ENCODE data around the gene CAV3.
"Not testable (repeated sequence)": the region's sequence is repeated elsewhere in the genome, so short reads cannot be mapped to it uniquely, and the experiment has no call there.

CAV3 gene

DNA sequence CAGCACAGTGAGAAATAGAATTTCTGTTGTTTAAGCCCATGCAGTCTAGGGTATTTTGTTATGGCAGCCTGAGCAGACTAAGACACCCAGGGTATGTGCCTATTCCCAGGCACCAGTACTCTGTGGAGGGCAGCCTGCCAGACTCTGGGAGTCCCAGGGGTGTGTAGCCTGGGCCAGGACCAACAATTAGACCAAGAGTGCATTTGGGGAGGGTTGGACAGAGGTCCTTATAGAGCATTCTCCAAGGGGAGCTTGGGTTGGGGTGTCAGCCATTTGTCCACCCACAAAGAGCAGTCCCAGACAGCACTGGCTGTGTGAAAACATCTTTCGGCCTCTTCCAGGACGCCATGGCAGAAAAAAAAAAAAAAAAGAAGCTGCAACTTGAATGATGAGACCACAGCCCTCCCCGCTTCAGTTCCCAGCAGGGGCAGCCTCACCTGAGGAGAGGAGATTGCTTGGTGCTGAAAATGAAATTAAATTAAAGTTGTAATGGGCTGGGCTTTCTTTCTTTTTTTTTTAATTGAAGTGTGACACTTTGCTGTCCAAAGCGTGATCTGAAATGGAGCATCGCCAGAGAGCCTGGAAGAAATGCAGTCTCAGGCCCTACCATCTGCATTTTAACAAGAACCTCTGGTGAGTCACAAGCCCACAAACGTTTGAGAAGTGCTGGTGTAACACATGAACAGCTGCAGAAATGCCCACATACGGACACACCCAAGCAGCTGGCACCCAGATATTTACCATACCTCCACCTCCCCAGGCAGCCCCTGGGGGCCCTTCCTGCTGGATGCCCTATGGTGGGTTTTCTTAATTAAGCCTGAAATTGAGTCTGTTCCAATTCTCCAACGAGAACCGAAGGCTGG lies 21.3 kb upstream of the CAV3 start:
- no peak overlapping the region for H3K4me3 ChIP-seq (ENCODE audit: low read depth, low read length)
- TF ChIP-seq, protein P1, sequence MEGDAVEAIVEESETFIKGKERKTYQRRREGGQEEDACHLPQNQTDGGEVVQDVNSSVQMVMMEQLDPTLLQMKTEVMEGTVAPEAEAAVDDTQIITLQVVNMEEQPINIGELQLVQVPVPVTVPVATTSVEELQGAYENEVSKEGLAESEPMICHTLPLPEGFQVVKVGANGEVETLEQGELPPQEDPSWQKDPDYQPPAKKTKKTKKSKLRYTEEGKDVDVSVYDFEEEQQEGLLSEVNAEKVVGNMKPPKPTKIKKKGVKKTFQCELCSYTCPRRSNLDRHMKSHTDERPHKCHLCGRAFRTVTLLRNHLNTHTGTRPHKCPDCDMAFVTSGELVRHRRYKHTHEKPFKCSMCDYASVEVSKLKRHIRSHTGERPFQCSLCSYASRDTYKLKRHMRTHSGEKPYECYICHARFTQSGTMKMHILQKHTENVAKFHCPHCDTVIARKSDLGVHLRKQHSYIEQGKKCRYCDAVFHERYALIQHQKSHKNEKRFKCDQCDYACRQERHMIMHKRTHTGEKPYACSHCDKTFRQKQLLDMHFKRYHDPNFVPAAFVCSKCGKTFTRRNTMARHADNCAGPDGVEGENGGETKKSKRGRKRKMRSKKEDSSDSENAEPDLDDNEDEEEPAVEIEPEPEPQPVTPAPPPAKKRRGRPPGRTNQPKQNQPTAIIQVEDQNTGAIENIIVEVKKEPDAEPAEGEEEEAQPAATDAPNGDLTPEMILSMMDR (IDR thresholded peaks at IDR 0.05; ENCODE audit: insufficient read depth, low read depth, low read length, missing control alignments), result no peak
- DNase-seq (ENCODE audit: low read depth), result no peak

DNA sequence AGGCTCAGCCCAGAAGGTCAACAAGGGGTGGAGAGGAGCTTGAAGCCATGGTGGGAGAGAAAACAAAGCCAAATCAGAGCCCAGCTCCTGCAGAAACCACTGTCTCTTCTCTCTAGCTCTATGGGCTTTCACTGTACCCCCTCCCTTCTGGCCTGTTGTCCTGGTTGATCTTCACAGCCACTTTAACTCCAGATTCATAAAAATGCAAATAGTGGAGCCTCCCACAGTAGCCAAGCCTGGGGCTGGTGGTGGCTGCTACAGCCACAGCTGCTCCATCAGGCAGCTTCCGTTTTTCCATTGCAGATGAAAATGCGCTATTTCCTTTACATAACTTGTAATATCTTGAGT lies 20.7 kb upstream of the CAV3 start:
- DNase-seq (ENCODE audit: low read depth), result no peak

DNA sequence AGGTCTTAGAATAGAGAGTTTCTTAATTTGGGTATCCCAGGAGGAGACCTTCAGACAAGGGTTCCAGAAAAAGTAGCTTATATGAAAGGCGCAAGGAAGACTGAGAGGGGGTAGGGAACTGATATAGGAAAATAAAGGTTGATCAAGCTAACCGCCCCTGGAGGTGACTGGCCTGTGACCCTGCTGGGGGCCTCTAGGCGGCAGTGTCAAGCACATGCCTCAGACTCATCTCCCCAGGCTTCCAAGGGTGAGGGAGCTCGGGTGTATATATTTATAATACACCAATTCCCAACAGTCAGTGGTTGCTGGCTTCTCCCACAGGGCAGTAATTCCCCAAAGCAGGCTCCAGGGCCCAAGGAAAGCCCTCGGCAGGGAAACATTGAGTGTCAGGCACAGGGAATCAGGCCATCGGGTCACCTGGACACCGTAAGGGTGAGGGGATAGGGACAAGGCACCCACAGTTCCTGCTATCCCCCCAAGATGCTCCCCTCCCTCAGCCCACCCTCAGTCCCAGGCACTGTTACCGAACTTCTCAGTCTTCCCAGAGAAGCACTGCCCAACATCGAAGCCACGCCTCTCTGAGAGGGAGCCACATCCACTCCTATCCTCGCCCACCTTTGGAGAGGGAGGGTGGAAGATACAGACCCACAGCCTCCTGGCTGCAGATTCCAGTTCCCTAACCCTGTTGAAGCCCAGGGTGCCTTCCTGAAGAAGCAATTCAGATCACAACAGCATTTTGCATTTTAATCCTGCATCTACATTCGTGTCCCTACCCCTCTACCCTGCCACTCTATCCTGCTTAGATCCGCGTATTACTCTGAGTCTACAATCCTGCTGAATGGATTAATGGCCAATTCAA lies 19.5 kb upstream of the CAV3 start:
- DNase-seq (ENCODE audit: low read depth), result peak; percentile 15

More for the DNA sequence above, 20.7 kb upstream of the CAV3 start:
- H3K4me3 ChIP-seq (ENCODE audit: low read depth, low read length), result no peak overlapping the region
- TF ChIP-seq, protein P1 (IDR thresholded peaks at IDR 0.05; ENCODE audit: insufficient read depth, low read depth, low read length, missing control alignments), result no peak

DNA sequence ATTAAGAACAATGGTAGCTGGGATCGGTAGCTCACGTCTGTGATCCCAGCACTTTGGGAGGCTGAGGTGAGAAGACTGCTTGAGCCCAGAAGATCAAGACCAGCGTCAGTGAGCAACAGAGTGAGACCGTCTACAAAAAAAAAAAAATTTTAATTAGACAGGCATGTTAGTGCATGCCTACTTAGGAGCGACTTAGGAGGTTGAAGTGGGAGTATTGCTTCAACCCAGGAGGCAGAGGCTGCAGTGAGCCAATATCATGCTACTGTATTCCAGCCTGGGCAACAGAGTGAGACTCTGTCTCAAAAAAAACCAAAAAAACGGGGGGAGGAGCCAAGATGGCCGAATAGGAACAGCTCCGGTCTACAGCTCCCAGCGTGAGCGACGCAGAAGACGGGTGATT lies 17.8 kb upstream of the CAV3 start:
- H3K4me3 ChIP-seq (ENCODE audit: low read depth, low read length); DNase-seq (ENCODE audit: low read depth): not testable (repeated sequence)

More for the DNA sequence above, 19.5 kb upstream of the CAV3 start:
- H3K4me3 ChIP-seq (ENCODE audit: low read depth, low read length), result no peak overlapping the region
- TF ChIP-seq, protein P1 (IDR thresholded peaks at IDR 0.05; ENCODE audit: insufficient read depth, low read depth, low read length, missing control alignments), result peak; percentile 60

DNA sequence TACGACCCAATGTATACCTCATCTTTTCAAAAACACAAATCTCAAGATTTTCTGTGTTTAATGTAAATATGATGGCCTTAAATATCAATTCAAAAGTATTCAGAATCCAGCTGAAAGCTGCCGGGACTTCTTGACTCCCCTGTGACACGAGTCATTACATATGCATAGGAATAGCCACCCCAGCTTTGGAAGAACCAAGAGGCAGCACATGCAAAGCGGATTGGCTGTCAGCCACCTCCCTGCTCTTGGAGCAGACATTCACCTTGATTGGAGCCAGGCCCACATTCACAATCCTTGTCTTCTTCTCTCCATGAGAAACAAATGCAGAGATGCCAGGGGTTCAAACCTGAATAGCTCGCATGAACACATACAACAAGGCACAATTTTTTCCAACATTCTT lies 10.8 kb upstream of the CAV3 start:
- no peak for DNase-seq (ENCODE audit: low read depth)
- TF ChIP-seq, protein P1 (IDR thresholded peaks at IDR 0.05; ENCODE audit: insufficient read depth, low read depth, low read length, missing control alignments), result no peak
- no peak overlapping the region for H3K4me3 ChIP-seq (ENCODE audit: low read depth, low read length)

DNA sequence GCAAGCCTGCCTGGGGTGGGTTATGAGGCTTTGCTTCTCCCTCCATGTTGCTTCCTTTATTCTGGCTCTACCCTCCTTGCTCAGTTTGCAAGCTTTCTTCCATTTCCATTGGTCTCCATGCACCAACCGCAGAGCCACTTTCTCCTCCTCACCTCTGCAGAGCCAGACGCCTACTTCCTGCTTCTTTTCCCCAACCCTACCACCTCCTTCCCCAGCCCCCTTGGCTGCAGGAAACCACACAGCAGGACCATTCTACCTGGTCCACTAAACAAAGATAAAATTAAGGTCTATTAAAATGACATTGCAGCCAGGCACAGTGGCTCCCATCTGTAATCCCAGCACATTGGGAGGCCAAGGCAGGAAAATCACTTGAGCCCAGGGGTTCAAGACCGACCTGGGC lies 10.0 kb upstream of the CAV3 start:
- no peak overlapping the region for H3K4me3 ChIP-seq (ENCODE audit: low read depth, low read length)
- TF ChIP-seq, protein P1 (IDR thresholded peaks at IDR 0.05; ENCODE audit: insufficient read depth, low read depth, low read length, missing control alignments), result no peak
- DNase-seq (ENCODE audit: low read depth), result no peak

DNA sequence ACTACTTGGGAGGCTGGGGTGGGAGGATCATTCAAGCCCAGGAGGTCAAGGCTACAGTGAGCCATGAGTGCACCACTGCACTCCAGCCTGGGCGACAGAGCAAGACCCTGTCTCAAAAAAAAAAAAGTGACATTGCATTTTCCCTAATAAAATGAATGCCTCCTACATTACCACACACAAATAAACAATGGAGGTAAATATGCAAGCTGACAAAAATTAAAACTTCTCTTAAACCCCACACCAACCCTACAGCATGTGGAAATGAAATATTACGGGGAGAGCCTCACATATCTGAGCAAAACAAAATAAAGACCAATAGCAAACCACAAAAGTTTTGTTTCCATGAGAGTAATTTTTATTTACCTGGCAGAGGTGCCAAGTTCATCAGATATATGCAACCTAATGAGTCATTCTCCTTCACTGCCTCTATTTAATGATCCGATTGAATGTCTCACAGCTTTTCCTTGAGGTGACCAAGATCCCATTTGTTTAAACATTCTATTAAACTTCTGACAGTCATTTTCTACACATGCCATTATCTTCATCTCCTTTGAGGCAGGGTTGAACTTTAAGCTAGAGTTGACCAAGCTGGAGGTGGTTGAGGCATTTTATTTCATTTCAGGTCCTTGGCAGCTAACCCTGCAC lies 9.4 kb upstream of the CAV3 start:
- TF ChIP-seq, protein P1 (IDR thresholded peaks at IDR 0.05; ENCODE audit: insufficient read depth, low read depth, low read length, missing control alignments), result no peak
- H3K4me3 ChIP-seq (ENCODE audit: low read depth, low read length), result no peak overlapping the region
- no peak for DNase-seq (ENCODE audit: low read depth)
